ENCODE measurements around the gene NDRG3.
A peak's percentile ranks its signal among the peaks of the same experiment; 100 is the strongest.
"Not testable (repeated sequence)": the region's sequence is repeated elsewhere in the genome, so short reads cannot be mapped to it uniquely, and the experiment has no call there.

The NDRG3 gene

GRCh38 chr20:36645353-36645752 is 100.5 kb downstream of the NDRG3 start:
- no peak for DNase-seq (ENCODE audit: low spot score)

GRCh38 chr20:36644706-36645095 is 101.2 kb downstream of the NDRG3 start:
- DNase-seq (ENCODE audit: low spot score): no peak

GRCh38 chr20:36644032-36644705 is 101.7 kb downstream of the NDRG3 start:
- no peak for DNase-seq (ENCODE audit: low spot score)

GRCh38 chr20:36642136-36642535 is 103.8 kb downstream of the NDRG3 start:
- no peak for DNase-seq (ENCODE audit: low spot score)

- no peak for DNase-seq (ENCODE audit: low spot score)
Observed at GRCh38 chr20:36641506-36641843, 104.4 kb downstream of the NDRG3 start.

- not testable (repeated sequence) for DNase-seq (ENCODE audit: low spot score)
Observed at GRCh38 chr20:36638876-36639400, 107.0 kb downstream of the NDRG3 start.

- no peak for DNase-seq (ENCODE audit: low spot score)
Observed at GRCh38 chr20:36634342-36634741, 111.5 kb downstream of the NDRG3 start.

- no peak for DNase-seq (ENCODE audit: low spot score)
Observed at GRCh38 chr20:36633285-36633772, 112.6 kb downstream of the NDRG3 start.

GRCh38 chr20:36632487-36633284 is 113.2 kb downstream of the NDRG3 start:
- DNase-seq (ENCODE audit: low spot score): peak; percentile 76

- DNase-seq (ENCODE audit: low spot score): no peak
Observed at GRCh38 chr20:36632147-36632486, 113.8 kb downstream of the NDRG3 start.

- DNase-seq (ENCODE audit: low spot score): no peak
Observed at GRCh38 chr20:36631646-36632045, 114.2 kb downstream of the NDRG3 start.

- no peak for DNase-seq (ENCODE audit: low spot score)
Observed at GRCh38 chr20:36629719-36630681, 115.9 kb downstream of the NDRG3 start.

GRCh38 chr20:36628076-36628475 is 117.8 kb downstream of the NDRG3 start:
- DNase-seq (ENCODE audit: low spot score): no peak

- DNase-seq (ENCODE audit: low spot score): no peak
Observed at GRCh38 chr20:36624944-36625324, 121.0 kb downstream of the NDRG3 start.

GRCh38 chr20:36624068-36624943 is 121.6 kb downstream of the NDRG3 start:
- DNase-seq (ENCODE audit: low spot score): peak; percentile 54

- DNase-seq (ENCODE audit: low spot score): no peak
Observed at GRCh38 chr20:36623444-36623843, 122.4 kb downstream of the NDRG3 start.

- DNase-seq (ENCODE audit: low spot score): no peak
Observed at GRCh38 chr20:36620917-36621316, 125.0 kb downstream of the NDRG3 start.

- no peak for DNase-seq (ENCODE audit: low spot score)
Observed at GRCh38 chr20:36614781-36615557, 130.9 kb downstream of the NDRG3 start.

GRCh38 chr20:36613974-36614373 is 131.9 kb downstream of the NDRG3 start:
- no peak for DNase-seq (ENCODE audit: low spot score)

- no peak for DNase-seq (ENCODE audit: low spot score)
Observed at GRCh38 chr20:36611625-36612024, 134.3 kb downstream of the NDRG3 start.

All from SK-N-DZ (cell line).